Hepatocyte (in vitro differentiated cells): ENCODE results near the gene ACSL3. TPM values are rescaled to one million over a fixed set of nuclear protein-coding genes. Genes with fewer than 3 reads are reported as not detected.

Experiments
- DNase-seq: peaks from one replicate; pipeline ENCODE4 v3.0.0-alpha.2; 2016; ENCODE audit warnings: low spot score
- H2AFZ ChIP-seq: fragments of 200-600 bp; sonication (generic); 2 replicates; pipeline ENCODE4 v1.6.0; 2016; ENCODE audit warnings: antibody characterized with exemption, mild to moderate bottlenecking
- H3K27ac ChIP-seq: fragments of 200-600 bp; sonication (generic); 2 replicates; pipeline ENCODE4 v1.5.1; 2016; ENCODE audit warnings: mild to moderate bottlenecking
- H3K27me3 ChIP-seq: fragments of 200-600 bp; sonication (generic); 2 replicates; pipeline ENCODE4 v1.6.1; 2016
- H3K36me3 ChIP-seq: fragments of 200-600 bp; sonication (generic); replicated peaks from 2 replicates; pipeline ENCODE4 v1.5.1; 2016; ENCODE audit warnings: low read depth; ENCODE audit not compliant: insufficient read depth
- H3K4me1 ChIP-seq: fragments of 200-600 bp; sonication (generic); 2 replicates; pipeline ENCODE4 v1.5.1; 2016; ENCODE audit warnings: mild to moderate bottlenecking, moderate library complexity; ENCODE audit not compliant: insufficient read depth
- H3K4me2 ChIP-seq: fragments of 200-600 bp; sonication (generic); 2 replicates; pipeline ENCODE4 v1.6.0; 2016
- H3K4me3 ChIP-seq: fragments of 200-600 bp; sonication (generic); 2 replicates; pipeline ENCODE4 v1.5.1; 2016; ENCODE audit warnings: mild to moderate bottlenecking
- H3K79me2 ChIP-seq: fragments of 200-600 bp; sonication (generic); 2 replicates; pipeline ENCODE4 v1.6.0; 2017; ENCODE audit warnings: mild to moderate bottlenecking
- H3K9me2 ChIP-seq: fragments of 200-600 bp; sonication (generic); replicated peaks from 2 replicates; pipeline ENCODE4 v1.6.0; 2017; ENCODE audit warnings: mild to moderate bottlenecking; ENCODE audit not compliant: insufficient read depth
- H3K9me3 ChIP-seq: fragments of 200-600 bp; sonication (generic); 2 replicates; pipeline ENCODE4 v1.5.1; 2016; ENCODE audit warnings: low read depth, mild to moderate bottlenecking
- H4K20me1 ChIP-seq: fragments of 200-600 bp; sonication (generic); 2 replicates; pipeline ENCODE4 v1.6.0; 2016; ENCODE audit warnings: mild to moderate bottlenecking; ENCODE audit not compliant: insufficient read depth, poor library complexity, severe bottlenecking
- EZH2 ChIP-seq: fragments of 200-600 bp; sonication (generic); IDR thresholded peaks from 2 replicates; pipeline ENCODE4 v1.6.1; 2016; ENCODE audit warnings: antibody characterized with exemption, mild to moderate bottlenecking, borderline replicate concordance
- EZH2phosphoT487 ChIP-seq: fragments of 200-600 bp; sonication (generic); IDR thresholded peaks from one replicate; pipeline ENCODE4 v1.6.1; 2018; ENCODE audit warnings: antibody characterized with exemption, mild to moderate bottlenecking, low read depth, moderate library complexity; ENCODE audit not compliant: unreplicated experiment, severe bottlenecking
- WGBS: methylation state at CpG from one replicate; pipeline ENCODE4 v1.1.6; 2016; ENCODE audit warnings: low lambda C conversion rate; ENCODE audit errors: missing lambda C conversion rate; 5-methylcytosine and 5-hydroxymethylcytosine counted together
- polyA plus RNA-seq: library from polyadenylated mRNA; unstranded; fragments of >200 nt; fragmentation: Nextera tagmentation; extraction: Ambion mirVana; gene quantifications from 2 replicates; pipeline ENCODE4 v1.2.1, GENCODE V29; 2016
- total RNA-seq: library from RNA; depleted of rRNA; stranded (reverse); fragments of >200 nt; gene quantifications from 2 replicates; pipeline ENCODE4 v1.2.3, GENCODE V29; 2014
- TF ChIP-seq, protein P1 (sequence below): fragments of 200-600 bp; sonication (generic); IDR thresholded peaks from 2 replicates; pipeline ENCODE4 v1.5.1; 2016; ENCODE audit warnings: antibody characterized with exemption, mild to moderate bottlenecking; ENCODE audit not compliant: poor library complexity

ACSL3 gene
- total and polyA plus RNA-seq, 2 experiments from 2014 or later, result 82.1 to 133 TPM

DNA sequence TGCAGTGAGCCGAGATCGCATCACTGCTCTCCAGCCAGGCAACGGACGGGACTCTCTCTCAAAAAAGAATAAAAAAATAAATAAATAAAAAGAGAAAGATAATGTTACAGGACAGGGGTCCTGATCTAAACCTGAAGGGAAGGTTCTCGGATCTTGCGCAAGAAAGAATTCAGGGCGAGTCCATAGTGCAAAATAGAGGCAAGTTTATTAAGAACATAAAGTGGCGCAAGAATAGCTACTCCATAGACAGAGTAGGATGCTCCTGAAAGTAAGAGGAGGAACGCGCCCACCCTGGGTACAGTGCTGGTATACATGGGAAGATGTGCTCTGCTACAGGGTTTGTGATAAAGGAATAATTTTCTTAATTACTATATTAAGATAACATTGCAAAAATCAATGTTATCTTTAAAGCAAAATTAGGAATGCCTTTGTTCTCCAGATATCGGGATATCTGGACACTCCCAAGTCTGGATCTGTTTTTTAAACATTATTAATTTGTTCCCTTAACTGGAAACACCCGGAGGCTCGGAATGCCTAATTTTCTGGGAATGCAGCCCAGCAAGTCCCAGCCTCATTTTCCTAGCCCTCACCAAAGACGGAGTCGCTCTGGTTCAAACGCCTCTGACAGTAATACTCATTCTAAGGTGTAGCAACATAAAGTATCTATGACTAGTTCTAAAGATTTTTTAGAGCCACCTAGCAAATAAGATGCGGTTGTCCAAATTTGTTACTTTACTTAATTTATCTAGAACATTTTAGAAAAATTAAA, 38.8 kb downstream of the ACSL3 start:
- no peak overlapping the region for H2AFZ ChIP-seq
- no peak for DNase-seq
- peaks cover 67% of the 10 kb centered on the region for H3K79me2 ChIP-seq
- H3K27ac ChIP-seq, result no peak overlapping the region
- TF ChIP-seq, protein P1, sequence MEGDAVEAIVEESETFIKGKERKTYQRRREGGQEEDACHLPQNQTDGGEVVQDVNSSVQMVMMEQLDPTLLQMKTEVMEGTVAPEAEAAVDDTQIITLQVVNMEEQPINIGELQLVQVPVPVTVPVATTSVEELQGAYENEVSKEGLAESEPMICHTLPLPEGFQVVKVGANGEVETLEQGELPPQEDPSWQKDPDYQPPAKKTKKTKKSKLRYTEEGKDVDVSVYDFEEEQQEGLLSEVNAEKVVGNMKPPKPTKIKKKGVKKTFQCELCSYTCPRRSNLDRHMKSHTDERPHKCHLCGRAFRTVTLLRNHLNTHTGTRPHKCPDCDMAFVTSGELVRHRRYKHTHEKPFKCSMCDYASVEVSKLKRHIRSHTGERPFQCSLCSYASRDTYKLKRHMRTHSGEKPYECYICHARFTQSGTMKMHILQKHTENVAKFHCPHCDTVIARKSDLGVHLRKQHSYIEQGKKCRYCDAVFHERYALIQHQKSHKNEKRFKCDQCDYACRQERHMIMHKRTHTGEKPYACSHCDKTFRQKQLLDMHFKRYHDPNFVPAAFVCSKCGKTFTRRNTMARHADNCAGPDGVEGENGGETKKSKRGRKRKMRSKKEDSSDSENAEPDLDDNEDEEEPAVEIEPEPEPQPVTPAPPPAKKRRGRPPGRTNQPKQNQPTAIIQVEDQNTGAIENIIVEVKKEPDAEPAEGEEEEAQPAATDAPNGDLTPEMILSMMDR, result no peak
- no peaks in the 10 kb centered on the region for H3K9me2 ChIP-seq
- no peak overlapping the region for H3K4me3 ChIP-seq
- H3K9me3 ChIP-seq, result no peaks in the 10 kb centered on the region
- no peaks in the 10 kb centered on the region for H3K36me3 ChIP-seq
- no peaks in the 10 kb centered on the region for H3K27me3 ChIP-seq
- peaks cover 5% of the 10 kb centered on the region for H3K4me1 ChIP-seq
- H4K20me1 ChIP-seq, result peaks cover 36% of the 10 kb centered on the region
- WGBS, result 79% methylated on average over 17 of the region's 17 CpGs
- no peak overlapping the region for H3K4me2 ChIP-seq

DNA sequence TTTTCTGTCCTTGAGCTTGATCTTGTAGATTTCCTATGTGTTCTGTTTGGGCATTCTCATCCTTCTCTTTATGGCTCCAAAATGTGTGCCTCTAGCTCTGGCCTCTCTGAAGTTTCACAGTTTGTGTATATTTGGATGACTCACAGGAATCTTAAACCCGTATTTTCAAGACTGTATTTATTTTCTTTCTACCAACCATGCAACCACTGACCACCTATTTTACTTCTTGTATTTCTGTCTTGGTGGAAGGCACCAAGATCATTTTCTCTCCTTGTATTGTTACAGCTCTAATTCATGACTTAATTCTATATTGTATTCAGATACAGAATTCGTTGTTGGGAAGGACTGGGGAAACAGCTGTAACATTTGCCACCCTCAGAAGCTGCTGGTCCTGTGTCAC, 39.5 kb downstream of the ACSL3 start:
- Histone ChIP-seq H3K79me2 (peaks cover 68% of the 10 kb centered on the region), H3K9me3 (no peaks in the 10 kb centered on the region)

DNA sequence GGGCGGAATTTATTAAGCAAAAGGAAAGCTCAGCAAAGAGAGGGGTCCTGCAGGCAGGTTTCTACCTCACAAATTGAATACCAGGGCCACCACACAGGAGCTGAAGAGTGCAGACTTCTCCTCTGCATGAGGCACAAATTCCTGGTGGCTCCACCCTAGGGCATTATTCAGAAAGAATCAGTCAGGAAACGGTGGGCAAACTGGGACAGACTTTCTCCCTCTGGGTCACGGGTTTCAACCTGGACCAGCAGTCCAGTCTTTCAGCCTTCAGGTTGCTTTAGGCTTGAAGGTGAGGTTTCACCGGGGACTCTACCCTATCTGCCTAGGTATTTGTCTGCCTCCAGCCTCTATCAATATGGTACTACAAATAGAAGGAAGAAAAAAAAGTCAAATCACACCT, 41.8 kb downstream of the ACSL3 start:
- H3K27me3 ChIP-seq, result no peaks in the 10 kb centered on the region
- no peak for TF ChIP-seq EZH2
- TF ChIP-seq, protein P1, result no peak
- TF ChIP-seq EZH2phosphoT487, result no peak
- H3K9me3 ChIP-seq, result no peaks in the 10 kb centered on the region
- H3K4me1 ChIP-seq, result peaks cover 5% of the 10 kb centered on the region
- H3K79me2 ChIP-seq, result peaks cover 91% of the 10 kb centered on the region
- H2AFZ ChIP-seq, result no peak overlapping the region
- H3K9me2 ChIP-seq, result no peaks in the 10 kb centered on the region
- no peak overlapping the region for H3K4me3 ChIP-seq
- no peak overlapping the region for H3K4me2 ChIP-seq
- H3K27ac ChIP-seq, result no peak overlapping the region
- WGBS, result 79% methylated on average over 4 of the region's 4 CpGs
- H4K20me1 ChIP-seq, result peaks cover 50% of the 10 kb centered on the region
- DNase-seq, result no peak
- H3K36me3 ChIP-seq, result no peaks in the 10 kb centered on the region

More for the DNA sequence above, 39.5 kb downstream of the ACSL3 start:
- Histone ChIP-seq H3K36me3 (no peaks in the 10 kb centered on the region), H4K20me1 (peaks cover 35% of the 10 kb centered on the region), H3K4me1 (peaks cover 5% of the 10 kb centered on the region), H3K4me3 (no peak overlapping the region), H2AFZ (no peak overlapping the region), H3K27ac (no peak overlapping the region), H3K27me3 (no peaks in the 10 kb centered on the region), H3K4me2 (no peak overlapping the region), H3K9me2 (no peaks in the 10 kb centered on the region)
- 34% methylated on average over 2 of the region's 2 CpGs for WGBS
- no peak for TF ChIP-seq EZH2
- TF ChIP-seq, protein P1, result no peak
- no peak for TF ChIP-seq EZH2phosphoT487
- no peak for DNase-seq
